ENCODE measurements around the gene RPS23. TPM values are rescaled to one million over a fixed set of nuclear protein-coding genes. Genes with fewer than 3 reads are reported as not detected.
A peak's percentile ranks its signal among the peaks of the same experiment; 100 is the strongest.

Gene RPS23
- total and polyA plus RNA-seq, 7 donors: 1,784 to 5,306 (median 3,123) TPM

DNA sequence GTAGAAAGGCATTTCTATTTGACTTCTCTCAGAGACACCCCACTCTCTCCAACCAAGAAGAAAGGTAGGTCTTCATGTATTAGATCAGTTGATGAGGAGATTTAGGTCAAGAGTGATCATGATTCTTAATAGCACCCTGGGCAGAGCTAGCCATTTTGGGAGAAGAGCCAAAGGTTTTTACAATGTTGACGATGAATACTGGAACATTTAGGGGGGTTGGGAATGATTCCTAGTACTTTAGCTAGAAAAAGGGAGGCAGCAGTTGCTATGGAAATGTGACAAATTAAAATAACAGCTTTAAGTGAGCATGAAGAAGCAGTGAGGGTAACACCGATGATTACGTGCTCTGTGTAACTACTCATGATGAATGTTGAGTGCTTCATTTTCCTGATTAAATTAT is 9.5 kb upstream of the RPS23 start:
- H3K4me1 ChIP-seq: peaks cover 0 to 6% (median 0%) of the 10 kb centered on the region in 4 donors
- intact Hi-C loops (cut with DNase I): no loop called here
- no peak overlapping the region for H3K27ac ChIP-seq
- no peak overlapping the region for H3K4me3 ChIP-seq
- no peaks in the 10 kb centered on the region for H3K36me3 ChIP-seq
- no peaks in the 10 kb centered on the region for H3K9me3 ChIP-seq
- no peak for DNase-seq
- 60 to 78% methylated on average over 3 of the region's 3 CpGs for WGBS, 2 donors
- no peaks in the 10 kb centered on the region for H3K27me3 ChIP-seq
- no peak for TF ChIP-seq EP300 (IDR thresholded peaks at IDR 0.05)
- TF ChIP-seq, protein P1, sequence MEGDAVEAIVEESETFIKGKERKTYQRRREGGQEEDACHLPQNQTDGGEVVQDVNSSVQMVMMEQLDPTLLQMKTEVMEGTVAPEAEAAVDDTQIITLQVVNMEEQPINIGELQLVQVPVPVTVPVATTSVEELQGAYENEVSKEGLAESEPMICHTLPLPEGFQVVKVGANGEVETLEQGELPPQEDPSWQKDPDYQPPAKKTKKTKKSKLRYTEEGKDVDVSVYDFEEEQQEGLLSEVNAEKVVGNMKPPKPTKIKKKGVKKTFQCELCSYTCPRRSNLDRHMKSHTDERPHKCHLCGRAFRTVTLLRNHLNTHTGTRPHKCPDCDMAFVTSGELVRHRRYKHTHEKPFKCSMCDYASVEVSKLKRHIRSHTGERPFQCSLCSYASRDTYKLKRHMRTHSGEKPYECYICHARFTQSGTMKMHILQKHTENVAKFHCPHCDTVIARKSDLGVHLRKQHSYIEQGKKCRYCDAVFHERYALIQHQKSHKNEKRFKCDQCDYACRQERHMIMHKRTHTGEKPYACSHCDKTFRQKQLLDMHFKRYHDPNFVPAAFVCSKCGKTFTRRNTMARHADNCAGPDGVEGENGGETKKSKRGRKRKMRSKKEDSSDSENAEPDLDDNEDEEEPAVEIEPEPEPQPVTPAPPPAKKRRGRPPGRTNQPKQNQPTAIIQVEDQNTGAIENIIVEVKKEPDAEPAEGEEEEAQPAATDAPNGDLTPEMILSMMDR (IDR thresholded peaks at IDR 0.05): no peak
- no peak for TF ChIP-seq POLR2AphosphoS5 (IDR thresholded peaks at IDR 0.05)
- no peak for TF ChIP-seq POLR2A (IDR thresholded peaks at IDR 0.05)

DNA sequence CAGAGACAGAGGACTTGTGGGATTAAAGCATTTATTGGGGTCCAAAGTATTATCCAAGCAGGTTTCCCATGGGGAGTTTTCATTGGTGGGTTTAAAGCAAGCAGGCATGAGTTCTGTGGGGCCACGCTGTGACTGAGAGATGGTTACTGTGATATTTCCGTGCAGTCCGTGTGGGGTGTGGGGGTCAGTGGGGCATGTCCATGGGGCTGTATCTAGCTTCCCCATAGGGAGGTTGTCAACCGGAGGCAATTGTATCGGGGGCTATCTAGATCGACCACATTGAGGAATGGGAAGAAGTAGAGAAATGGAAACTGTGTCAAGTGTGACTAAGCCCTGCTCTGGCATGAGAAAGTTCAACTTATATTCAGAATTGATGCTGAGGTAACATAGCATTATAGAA is 7.1 kb upstream of the RPS23 start:
- 95 to 98% methylated on average over 6 of the region's 6 CpGs for WGBS, 2 donors
- intact Hi-C loops (cut with DNase I): no loop called here
- no peak overlapping the region for H3K27ac ChIP-seq
- no peaks in the 10 kb centered on the region for H3K27me3 ChIP-seq
- no peak for TF ChIP-seq POLR2A (IDR thresholded peaks at IDR 0.05)
- TF ChIP-seq POLR2AphosphoS5 (IDR thresholded peaks at IDR 0.05): no peak
- DNase-seq: no peak
- no peaks in the 10 kb centered on the region for H3K9me3 ChIP-seq
- no peaks in the 10 kb centered on the region for H3K36me3 ChIP-seq
- no peak overlapping the region for H3K4me3 ChIP-seq
- H3K4me1 ChIP-seq: peaks cover 0 to 6% (median 0%) of the 10 kb centered on the region in 4 donors

DNA sequence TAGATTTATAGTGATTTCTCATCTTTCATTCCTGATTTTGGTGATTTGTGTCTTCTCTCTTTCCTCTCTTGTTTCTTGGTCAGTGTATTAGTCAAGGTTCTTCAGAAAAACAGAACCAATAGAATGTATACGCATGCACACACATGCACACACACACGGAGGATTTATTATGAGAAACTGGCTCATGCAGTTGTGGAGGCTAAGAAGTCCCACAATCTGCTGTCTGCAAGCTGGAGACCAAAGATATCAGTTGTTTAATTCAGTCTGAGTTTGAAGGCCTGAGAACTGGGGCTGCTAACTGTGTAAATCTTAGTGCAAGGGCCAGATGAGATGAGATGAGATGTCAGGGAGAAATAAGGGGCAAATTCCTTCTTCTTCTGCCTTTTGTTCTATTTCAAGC is 5.7 kb upstream of the RPS23 start:
- Histone ChIP-seq H3K36me3 (no peaks in the 10 kb centered on the region), H3K4me3 (no peak overlapping the region), H3K27ac (no peak overlapping the region), H3K27me3 (no peaks in the 10 kb centered on the region), H3K4me1 (peaks cover 0 to 16% (median 3%) of the 10 kb centered on the region in 4 donors), H3K9me3 (no peaks in the 10 kb centered on the region)
- intact Hi-C loops (cut with DNase I): no loop called here
- TF ChIP-seq EP300 (IDR thresholded peaks at IDR 0.05): no peak
- TF ChIP-seq POLR2AphosphoS5 (IDR thresholded peaks at IDR 0.05): no peak
- TF ChIP-seq, protein P1 (IDR thresholded peaks at IDR 0.05): no peak
- TF ChIP-seq POLR2A (IDR thresholded peaks at IDR 0.05): no peak
- WGBS, 2 donors: 90 to 91% methylated on average over 2 of the region's 2 CpGs
- DNase-seq: no peak

DNA sequence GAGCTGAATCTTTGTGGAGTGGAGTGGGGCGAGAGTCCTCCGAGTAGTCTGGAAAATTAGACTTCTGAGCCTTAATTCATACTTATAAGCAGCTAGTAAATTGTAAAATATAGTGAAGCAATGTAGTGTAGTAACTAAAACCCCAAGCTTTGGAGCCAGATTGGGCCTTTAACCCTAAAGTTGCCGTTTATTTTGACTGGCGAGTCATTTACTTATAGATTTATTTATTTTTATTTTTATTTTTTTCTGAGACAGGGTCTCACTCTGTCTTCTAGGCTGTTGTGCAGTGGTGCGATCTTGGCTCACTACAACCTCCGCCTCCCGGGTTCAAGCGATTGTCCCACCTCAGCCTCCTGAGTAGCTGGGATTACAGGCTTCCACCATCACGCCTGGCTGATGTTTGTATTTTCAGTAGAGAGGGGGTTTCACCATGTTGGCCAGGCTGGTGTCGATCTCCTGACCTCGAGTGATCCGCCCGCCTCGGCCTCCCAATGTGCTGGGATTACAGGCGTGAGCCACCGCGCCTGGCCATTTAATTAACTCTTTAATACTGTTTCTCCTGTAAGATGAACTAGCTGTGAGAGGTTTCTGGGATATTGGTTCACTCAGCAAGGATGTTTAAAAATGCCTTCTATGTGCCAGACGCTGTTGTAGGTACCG is 687 bp upstream of the RPS23 start:
- DNase-seq: no peak
- peak overlapping the region; percentile 64 to 97 (median 84) for H3K4me3 ChIP-seq
- H3K27me3 ChIP-seq: no peaks in the 10 kb centered on the region
- peaks cover 0 to 20% (median 13%) of the 10 kb centered on the region in 4 donors for H3K4me1 ChIP-seq
- H3K27ac ChIP-seq: peak overlapping the region; percentile 84 to 88 (median 86)
- intact Hi-C loops (cut with DNase I): no loop called here
- H3K9me3 ChIP-seq: no peaks in the 10 kb centered on the region
- no peak for TF ChIP-seq EP300 (IDR thresholded peaks at IDR 0.05)
- TF ChIP-seq POLR2A (IDR thresholded peaks at IDR 0.05): peak in 1 of 2 donors; percentile 89
- 22 to 25% methylated on average over 19 of the region's 19 CpGs for WGBS, 2 donors
- peaks cover 13 to 29% (median 19%) of the 10 kb centered on the region in 4 donors for H3K36me3 ChIP-seq

DNA sequence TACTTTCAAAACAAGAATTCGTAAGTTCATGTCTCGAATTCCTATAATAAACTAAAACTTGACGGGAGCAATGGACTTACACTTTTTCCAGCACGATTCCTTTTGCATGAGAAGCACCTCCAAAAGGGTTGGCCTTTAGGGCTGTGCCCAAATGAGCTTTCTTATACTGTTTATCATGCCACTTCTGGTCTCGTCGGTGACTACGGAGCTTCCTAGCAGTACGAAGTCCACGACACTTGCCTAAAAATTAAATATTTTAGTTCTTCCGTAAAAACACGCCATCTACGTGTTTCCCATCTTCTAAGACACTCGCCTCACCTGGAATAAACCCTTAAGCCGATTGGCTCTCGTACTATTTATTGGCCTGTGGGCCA is 554 bp downstream of the RPS23 start:
- no peaks in the 10 kb centered on the region for H3K27me3 ChIP-seq
- intact Hi-C loops (cut with DNase I): no loop called here
- no peaks in the 10 kb centered on the region for H3K9me3 ChIP-seq
- H3K36me3 ChIP-seq: peaks cover 13 to 39% (median 19%) of the 10 kb centered on the region in 4 donors
- 0 to 2% methylated on average over 15 of the region's 15 CpGs for WGBS, 2 donors
- no peak for DNase-seq
- TF ChIP-seq EP300 (IDR thresholded peaks at IDR 0.05) (no peak), POLR2A (IDR thresholded peaks at IDR 0.05) (no peak), POLR2AphosphoS5 (IDR thresholded peaks at IDR 0.05) (no peak)
- TF ChIP-seq, protein P1 (IDR thresholded peaks at IDR 0.05): no peak
- peaks cover 0 to 20% (median 13%) of the 10 kb centered on the region in 4 donors for H3K4me1 ChIP-seq
- peak overlapping the region; percentile 84 to 88 (median 86) for H3K27ac ChIP-seq
- peak overlapping the region; percentile 64 to 97 (median 84) for H3K4me3 ChIP-seq

Data from sigmoid colon (tissue), 7 donors.